ENCODE results near the gene EHBP1L1.

EHBP1L1 gene

GRCh38 chr11:65575568-65576231, at the start of gene EHBP1L1:
TSS of gene EHBP1L1 (plus strand) at chr11:65576053. CDS start at chr11:65576303, 250 bp downstream.
- DNase-seq: no peak

- DNase-seq: no peak
Measured at GRCh38 chr11:65526744-65527143, 49.1 kb upstream of the EHBP1L1 start.

GRCh38 chr11:65528819-65529350, 47.0 kb upstream of the EHBP1L1 start:
- DNase-seq: no peak

GRCh38 chr11:65529475-65530156, 46.2 kb upstream of the EHBP1L1 start:
- no peak for DNase-seq

- DNase-seq: no peak
Measured at GRCh38 chr11:65530157-65530496, 45.7 kb upstream of the EHBP1L1 start.

GRCh38 chr11:65532388-65533064, 43.3 kb upstream of the EHBP1L1 start:
- no peak for DNase-seq

GRCh38 chr11:65535102-65535501, 40.8 kb upstream of the EHBP1L1 start:
- no peak for DNase-seq

- DNase-seq: no peak
Measured at GRCh38 chr11:65536412-65537295, 39.2 kb upstream of the EHBP1L1 start.

GRCh38 chr11:65537296-65537597, 38.6 kb upstream of the EHBP1L1 start:
- DNase-seq: no peak

- DNase-seq: no peak
Measured at GRCh38 chr11:65537620-65538231, 38.1 kb upstream of the EHBP1L1 start.

- no peak for DNase-seq
Measured at GRCh38 chr11:65538232-65538914, 37.5 kb upstream of the EHBP1L1 start.

- no peak for DNase-seq
Measured at GRCh38 chr11:65538915-65539743, 36.7 kb upstream of the EHBP1L1 start.

GRCh38 chr11:65539744-65540289, 36.0 kb upstream of the EHBP1L1 start:
- DNase-seq: no peak

GRCh38 chr11:65540290-65541092, 35.4 kb upstream of the EHBP1L1 start:
- no peak for DNase-seq

GRCh38 chr11:65541093-65541982, 34.5 kb upstream of the EHBP1L1 start:
- DNase-seq: no peak

- no peak for DNase-seq
Measured at GRCh38 chr11:65542738-65543390, 33.0 kb upstream of the EHBP1L1 start.

- DNase-seq: no peak
Measured at GRCh38 chr11:65545853-65546216, 30.0 kb upstream of the EHBP1L1 start.

GRCh38 chr11:65546217-65546958, 29.5 kb upstream of the EHBP1L1 start:
- DNase-seq: peak; percentile 88

All from DMS79 (cell line).